Testis (tissue), 3 donors: ENCODE data around the gene TK2. TPM values are rescaled to one million over a fixed set of nuclear protein-coding genes. Genes with fewer than 3 reads are reported as not detected.

ENCODE experiments used
- DNase-seq: peaks from one replicate; pipeline ENCODE4 v3.0.0-alpha.2; 2019
- H3K27ac ChIP-seq, 2 donors: fragments of 200-600 bp; sonication (generic); one replicate each; pipeline ENCODE4 v1.5.1; 2019
- H3K27me3 ChIP-seq: fragments of 200-600 bp; sonication (generic); one replicate; pipeline ENCODE4 v1.5.1; 2019
- H3K36me3 ChIP-seq: fragments of 200-600 bp; sonication (generic); one replicate; pipeline ENCODE4 v1.5.1; 2017; ENCODE audit warnings: low read depth; ENCODE audit errors: missing control alignments
- H3K4me1 ChIP-seq: fragments of 200-600 bp; sonication (generic); one replicate; pipeline ENCODE4 v1.5.1; 2019
- H3K4me3 ChIP-seq, 2 donors: fragments of 200-600 bp; sonication (generic); one replicate each; pipeline ENCODE4 v1.5.1; 2017 to 2019
- H3K9me3 ChIP-seq: fragments of 200-600 bp; sonication (generic); one replicate; pipeline ENCODE4 v1.5.1; 2017
- CTCF ChIP-seq, 3 experiments: fragments of 450-650 bp in 2 of 3; fragments of 200-600 bp in 1 of 3; sonication (generic) in 1 of 3; IDR thresholded peaks; one replicate each; pipeline ENCODE4 v1.5.1; 2016 to 2019; ENCODE audit warnings: antibody characterized with exemption in 3 of 3, mild to moderate bottlenecking in 2 of 3, moderate library complexity in 1 of 3
- POLR2A ChIP-seq: fragments of 450-650 bp; IDR thresholded peaks from one replicate; pipeline ENCODE4 v1.6.1; 2017; ENCODE audit warnings: antibody characterized with exemption, mild to moderate bottlenecking, moderate library complexity
- WGBS, 2 donors: methylation state at CpG; one replicate each; pipeline ENCODE4 v1.1.5; 2018; 5-methylcytosine and 5-hydroxymethylcytosine counted together
- intact Hi-C: fragments of 100-400 bp; cut with DNase I; formaldehyde crosslinking; loops from one replicate; pipeline ENCODE4 v1.15.1; 2023; ENCODE audit warnings: low total_unique reads
- polyA plus RNA-seq: library from polyadenylated mRNA; stranded (reverse); fragments of 350-450 nt; fragmentation: Illumina TruSeq; extraction: RNeasy Lipid Tissue Mini Kit (QIAGEN cat#74804); gene quantifications from one replicate; pipeline ENCODE4 v1.2.3, GENCODE V29; 2014; ENCODE audit warnings: low read depth, low replicate concordance; ENCODE audit not compliant: insufficient read depth
- total RNA-seq, 2 donors: library from RNA; depleted of rRNA; stranded (reverse); fragments of >200 nt; gene quantifications; one replicate each; pipeline ENCODE4 v1.2.3, GENCODE V29; 2016

TK2 gene
- total and polyA plus RNA-seq, 3 donors from 2014 or later = 51.7 to 73.4 (median 66.8) TPM

GRCh38 chr16:66552286-66553177 is 2.6 kb upstream of the TK2 start, which contains the start of gene CKLF:
TSS of gene CKLF (plus strand) at chr16:66552576. CDS start at chr16:66552716, 140 bp downstream.
- H3K9me3 ChIP-seq = no peaks in the 10 kb centered on the region
- TF ChIP-seq CTCF (IDR thresholded peaks at IDR 0.05) (no peak), POLR2A (no peak)
- H3K36me3 ChIP-seq = no peaks in the 10 kb centered on the region
- peak within 1 kb of the TSS; percentile 64 to 74 for H3K4me3 ChIP-seq
- DNase-seq = peak; percentile 87
- H3K27me3 ChIP-seq = no peaks in the 10 kb centered on the region
- intact Hi-C loops = no loop called here
- H3K4me1 ChIP-seq = peaks cover 27% of the 10 kb centered on the region
- peak within 1 kb of the TSS; percentile 93 to 94 for H3K27ac ChIP-seq
- 7 to 8% methylated on average over 55 to 63 of the region's 63 CpGs for WGBS, 2 donors

- Histone ChIP-seq H3K27ac (peak overlapping the region; percentile 93 to 94), H3K4me1 (peaks cover 27% of the 10 kb centered on the region), H3K36me3 (no peaks in the 10 kb centered on the region), H3K4me3 (peak overlapping the region; percentile 64 to 74), H3K9me3 (no peaks in the 10 kb centered on the region), H3K27me3 (no peaks in the 10 kb centered on the region)
- no peak for DNase-seq
- intact Hi-C loops = no loop called here
- 16 to 21% methylated on average over 8 of the region's 8 CpGs for WGBS, 2 donors
- TF ChIP-seq POLR2A = no peak
- TF ChIP-seq CTCF (IDR thresholded peaks at IDR 0.05) = no peak
Measured at GRCh38 chr16:66551788-66552285, 1.9 kb upstream of the TK2 start.

- intact Hi-C loops = no loop called here
- no peak for DNase-seq
- Histone ChIP-seq H3K4me1 (peaks cover 27% of the 10 kb centered on the region), H3K27ac (peak overlapping the region; percentile 93 to 94), H3K4me3 (peak overlapping the region in 1 of 2 donors; percentile 74), H3K9me3 (no peaks in the 10 kb centered on the region), H3K36me3 (no peaks in the 10 kb centered on the region), H3K27me3 (no peaks in the 10 kb centered on the region)
- TF ChIP-seq POLR2A = no peak
- peak in 1 of 3 experiments; percentile 17 for TF ChIP-seq CTCF (IDR thresholded peaks at IDR 0.05)
- 24 to 31% methylated on average over 6 of the region's 6 CpGs for WGBS, 2 donors
Measured at GRCh38 chr16:66551348-66551759, 1.4 kb upstream of the TK2 start.

- peak overlapping the region; percentile 93 to 98 for H3K27ac ChIP-seq
- H3K9me3 ChIP-seq = no peaks in the 10 kb centered on the region
- WGBS, 2 donors = 14 to 40% methylated on average over 9 of the region's 9 CpGs
- H3K4me3 ChIP-seq = peak overlapping the region; percentile 75 to 82
- intact Hi-C loops = no loop called here
- no peak for DNase-seq
- no peaks in the 10 kb centered on the region for H3K27me3 ChIP-seq
- H3K4me1 ChIP-seq = peaks cover 27% of the 10 kb centered on the region
- no peaks in the 10 kb centered on the region for H3K36me3 ChIP-seq
- no peak for TF ChIP-seq POLR2A
- TF ChIP-seq CTCF (IDR thresholded peaks at IDR 0.05) = no peak
Measured at GRCh38 chr16:66548868-66549267, 1.1 kb downstream of the TK2 start.
